ENCODE measurements around the gene NR5A1.

The NR5A1 gene

GRCh38 chr9:124439086-124439485 is 68.1 kb downstream of the NR5A1 start:
- no peak overlapping the region for H3K4me3 ChIP-seq (ENCODE audit: low read depth, low read length)
- TF ChIP-seq CTCF (conservative IDR thresholded peaks at IDR 0.05; ENCODE audit: low read depth, low read length) = no peak
- no peak for DNase-seq (ENCODE audit: low read depth)

- no peak for DNase-seq (ENCODE audit: low read depth)
- H3K4me3 ChIP-seq (ENCODE audit: low read depth, low read length) = no peak overlapping the region
- TF ChIP-seq CTCF (conservative IDR thresholded peaks at IDR 0.05; ENCODE audit: low read depth, low read length) = no peak
Measured at GRCh38 chr9:124438091-124438490, 69.1 kb downstream of the NR5A1 start.

- DNase-seq (ENCODE audit: low read depth) = no peak
- no peak for TF ChIP-seq CTCF (conservative IDR thresholded peaks at IDR 0.05; ENCODE audit: low read depth, low read length)
- no peak overlapping the region for H3K4me3 ChIP-seq (ENCODE audit: low read depth, low read length)
Measured at GRCh38 chr9:124437086-124437485, 70.1 kb downstream of the NR5A1 start.

GRCh38 chr9:124436320-124436719 is 70.9 kb downstream of the NR5A1 start:
- no peak for TF ChIP-seq CTCF (conservative IDR thresholded peaks at IDR 0.05; ENCODE audit: low read depth, low read length)
- no peak overlapping the region for H3K4me3 ChIP-seq (ENCODE audit: low read depth, low read length)
- DNase-seq (ENCODE audit: low read depth) = no peak

Measured in choroid plexus epithelial cell (primary cell).